Panc1 (cell line): ENCODE data around the gene KRTAP5-7.

Experiments
- CTCF ChIP-seq: fragments of 450-650 bp; IDR thresholded peaks from 2 replicates; pipeline ENCODE4 v1.5.1; 2017; ENCODE audit warnings: mild to moderate bottlenecking
- POLR2AphosphoS5 ChIP-seq: IDR thresholded peaks from 2 replicates; pipeline ENCODE4 v1.6.1; 2012; ENCODE audit warnings: mild to moderate bottlenecking, low read depth, low read length, moderate library complexity

GRCh38 chr11:71574418-71574817, 47.4 kb downstream of the KRTAP5-7 start:
- TF ChIP-seq POLR2AphosphoS5 (no peak), CTCF (no peak)
